Measurements from ENCODE around the gene GLIS2.

GRCh38 chr16:4388271-4389021, 72.6 kb downstream of the GLIS2 start:
- TF ChIP-seq CTCF (conservative IDR thresholded peaks at IDR 0.05; ENCODE audit: low read depth, low read length) (no peak), EZH2 (IDR thresholded peaks at IDR 0.05; ENCODE audit: low read length, unreplicated experiment) (no peak)
